Measurements from ENCODE around the gene TMEM121B.

DNA sequence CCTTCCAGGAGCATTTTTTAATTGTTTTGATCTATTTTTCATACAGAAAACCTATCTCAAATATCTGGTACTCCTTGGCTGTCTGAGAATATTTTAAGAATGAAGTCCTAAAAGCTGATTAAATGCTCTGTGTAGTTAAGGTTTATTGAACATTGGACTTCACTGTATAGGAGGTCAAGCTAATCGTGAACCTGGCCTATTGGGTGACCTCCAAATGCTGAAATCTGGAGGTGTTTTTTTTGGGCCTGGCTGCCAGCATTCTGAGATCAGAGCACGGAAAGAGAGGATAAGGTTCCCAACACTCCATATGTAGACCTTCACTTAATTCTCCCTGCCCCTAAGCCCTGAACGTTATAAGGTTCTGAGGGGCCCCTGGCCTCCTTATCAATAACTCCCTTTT, 28.1 kb downstream of the TMEM121B start:
- TF ChIP-seq, protein P1, sequence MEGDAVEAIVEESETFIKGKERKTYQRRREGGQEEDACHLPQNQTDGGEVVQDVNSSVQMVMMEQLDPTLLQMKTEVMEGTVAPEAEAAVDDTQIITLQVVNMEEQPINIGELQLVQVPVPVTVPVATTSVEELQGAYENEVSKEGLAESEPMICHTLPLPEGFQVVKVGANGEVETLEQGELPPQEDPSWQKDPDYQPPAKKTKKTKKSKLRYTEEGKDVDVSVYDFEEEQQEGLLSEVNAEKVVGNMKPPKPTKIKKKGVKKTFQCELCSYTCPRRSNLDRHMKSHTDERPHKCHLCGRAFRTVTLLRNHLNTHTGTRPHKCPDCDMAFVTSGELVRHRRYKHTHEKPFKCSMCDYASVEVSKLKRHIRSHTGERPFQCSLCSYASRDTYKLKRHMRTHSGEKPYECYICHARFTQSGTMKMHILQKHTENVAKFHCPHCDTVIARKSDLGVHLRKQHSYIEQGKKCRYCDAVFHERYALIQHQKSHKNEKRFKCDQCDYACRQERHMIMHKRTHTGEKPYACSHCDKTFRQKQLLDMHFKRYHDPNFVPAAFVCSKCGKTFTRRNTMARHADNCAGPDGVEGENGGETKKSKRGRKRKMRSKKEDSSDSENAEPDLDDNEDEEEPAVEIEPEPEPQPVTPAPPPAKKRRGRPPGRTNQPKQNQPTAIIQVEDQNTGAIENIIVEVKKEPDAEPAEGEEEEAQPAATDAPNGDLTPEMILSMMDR (IDR thresholded peaks at IDR 0.05; ENCODE audit: insufficient read depth, low read depth, low read length) = no peak
- no peak for TF ChIP-seq EZH2 (IDR thresholded peaks at IDR 0.05; ENCODE audit: insufficient read depth, low read length)
